Esophagus squamous epithelium (tissue), 4 donors: Measurements from ENCODE around the gene SIGLEC1.

Source experiments
- CTCF ChIP-seq, 6 experiments: fragments of 450-650 bp in 4 of 6; fragments of 200-600 bp in 2 of 6; sonication (generic) in 2 of 6; IDR thresholded peaks; one replicate each; pipeline ENCODE4 v1.5.1; 2016 to 2019; ENCODE audit warnings: antibody characterized with exemption in 6 of 6, mild to moderate bottlenecking in 4 of 6, moderate library complexity in 4 of 6
- POLR2A ChIP-seq, 4 donors: fragments of 450-650 bp; IDR thresholded peaks; one replicate each; pipeline ENCODE4 v1.6.1; 2017; ENCODE audit warnings: antibody characterized with exemption in 4 of 4, mild to moderate bottlenecking in 4 of 4, moderate library complexity in 3 of 4

- TF ChIP-seq CTCF (IDR thresholded peaks at IDR 0.05) (no peak), POLR2A (IDR thresholded peaks at IDR 0.05) (no peak)
Observed at GRCh38 chr20:3744806-3745685, 32.6 kb upstream of the SIGLEC1 start.
